Measurements from ENCODE around the gene CLSTN1. TPM values are rescaled to one million over a fixed set of nuclear protein-coding genes. Genes with fewer than 3 reads are reported as not detected.
A peak's percentile ranks its signal among the peaks of the same experiment; 100 is the strongest.

Gene CLSTN1
- total and polyA plus RNA-seq, 4 donors = 131 to 366 (median 280) TPM

GRCh38 chr1:9703681-9704080, 120.1 kb downstream of the CLSTN1 start:
- H3K4me3 ChIP-seq (ENCODE audit: low read depth, low read length) = no peak overlapping the region
- DNase-seq (ENCODE audit: low read depth in 4 of 6, low spot score in 6 of 6) = no peak
- H3K36me3 ChIP-seq (ENCODE audit: control insufficient read depth, insufficient read depth, low read length) = no peaks in the 10 kb centered on the region
- no peaks in the 10 kb centered on the region for H3K9me3 ChIP-seq (ENCODE audit: control insufficient read depth, insufficient read depth, low read length)
- no peaks in the 10 kb centered on the region for H3K4me1 ChIP-seq (ENCODE audit: control insufficient read depth, insufficient read depth, low read length)
- H3K27ac ChIP-seq (ENCODE audit: low read depth, low read length) = no peak overlapping the region
- WGBS (ENCODE audit: insufficient coverage) = 85% methylated on average over 2 of the region's 3 CpGs
- H3K27me3 ChIP-seq (ENCODE audit: control insufficient read depth, insufficient read depth, low read length) = no peaks in the 10 kb centered on the region

GRCh38 chr1:9703165-9703509, 120.6 kb downstream of the CLSTN1 start:
- H3K36me3 ChIP-seq (ENCODE audit: control insufficient read depth, insufficient read depth, low read length) = no peaks in the 10 kb centered on the region
- DNase-seq (ENCODE audit: low read depth in 4 of 6, low spot score in 6 of 6) = no peak
- 80% methylated on average over 1 of the region's 5 CpGs for WGBS (ENCODE audit: insufficient coverage)
- H3K4me1 ChIP-seq (ENCODE audit: control insufficient read depth, insufficient read depth, low read length) = no peaks in the 10 kb centered on the region
- no peak overlapping the region for H3K27ac ChIP-seq (ENCODE audit: low read depth, low read length)
- no peaks in the 10 kb centered on the region for H3K9me3 ChIP-seq (ENCODE audit: control insufficient read depth, insufficient read depth, low read length)
- H3K4me3 ChIP-seq (ENCODE audit: low read depth, low read length) = no peak overlapping the region
- no peaks in the 10 kb centered on the region for H3K27me3 ChIP-seq (ENCODE audit: control insufficient read depth, insufficient read depth, low read length)

GRCh38 chr1:9701665-9702064, 122.1 kb downstream of the CLSTN1 start:
- Histone ChIP-seq H3K36me3 (ENCODE audit: control insufficient read depth, insufficient read depth, low read length) (no peaks in the 10 kb centered on the region), H3K27me3 (ENCODE audit: control insufficient read depth, insufficient read depth, low read length) (no peaks in the 10 kb centered on the region), H3K9me3 (ENCODE audit: control insufficient read depth, insufficient read depth, low read length) (no peaks in the 10 kb centered on the region), H3K27ac (ENCODE audit: low read depth, low read length) (no peak overlapping the region), H3K4me3 (ENCODE audit: low read depth, low read length) (no peak overlapping the region), H3K4me1 (ENCODE audit: control insufficient read depth, insufficient read depth, low read length) (no peaks in the 10 kb centered on the region)
- DNase-seq (ENCODE audit: low read depth in 4 of 6, low spot score in 6 of 6) = no peak
- 93% methylated on average over 4 of the region's 4 CpGs for WGBS (ENCODE audit: insufficient coverage)

GRCh38 chr1:9700340-9700739, 123.4 kb downstream of the CLSTN1 start:
- no peak for DNase-seq (ENCODE audit: low read depth in 4 of 6, low spot score in 6 of 6)
- H3K27ac ChIP-seq (ENCODE audit: low read depth, low read length) = no peak overlapping the region
- no peaks in the 10 kb centered on the region for H3K4me1 ChIP-seq (ENCODE audit: control insufficient read depth, insufficient read depth, low read length)
- WGBS (ENCODE audit: insufficient coverage) = 65% methylated on average over 12 of the region's 12 CpGs
- no peaks in the 10 kb centered on the region for H3K36me3 ChIP-seq (ENCODE audit: control insufficient read depth, insufficient read depth, low read length)
- H3K9me3 ChIP-seq (ENCODE audit: control insufficient read depth, insufficient read depth, low read length) = no peaks in the 10 kb centered on the region
- H3K27me3 ChIP-seq (ENCODE audit: control insufficient read depth, insufficient read depth, low read length) = no peaks in the 10 kb centered on the region
- H3K4me3 ChIP-seq (ENCODE audit: low read depth, low read length) = no peak overlapping the region

- 84% methylated on average over 3 of the region's 7 CpGs for WGBS (ENCODE audit: insufficient coverage)
Observed at GRCh38 chr1:9699361-9699760, 124.4 kb downstream of the CLSTN1 start.

GRCh38 chr1:9696793-9697192, 127.0 kb downstream of the CLSTN1 start:
- 100% methylated on average over 1 of the region's 2 CpGs for WGBS (ENCODE audit: insufficient coverage)
- no peaks in the 10 kb centered on the region for H3K36me3 ChIP-seq (ENCODE audit: control insufficient read depth, insufficient read depth, low read length)
- no peaks in the 10 kb centered on the region for H3K4me1 ChIP-seq (ENCODE audit: control insufficient read depth, insufficient read depth, low read length)
- DNase-seq (ENCODE audit: low read depth in 4 of 6, low spot score in 6 of 6) = no peak
- H3K9me3 ChIP-seq (ENCODE audit: control insufficient read depth, insufficient read depth, low read length) = no peaks in the 10 kb centered on the region
- H3K27me3 ChIP-seq (ENCODE audit: control insufficient read depth, insufficient read depth, low read length) = no peaks in the 10 kb centered on the region
- H3K27ac ChIP-seq (ENCODE audit: low read depth, low read length) = no peak overlapping the region
- H3K4me3 ChIP-seq (ENCODE audit: low read depth, low read length) = no peak overlapping the region

More at GRCh38 chr1:9699361-9699760, 124.4 kb downstream of the CLSTN1 start:
- DNase-seq (ENCODE audit: low read depth in 4 of 6, low spot score in 6 of 6) = no peak
- Histone ChIP-seq H3K4me1 (ENCODE audit: control insufficient read depth, insufficient read depth, low read length) (no peaks in the 10 kb centered on the region), H3K4me3 (ENCODE audit: low read depth, low read length) (no peak overlapping the region), H3K36me3 (ENCODE audit: control insufficient read depth, insufficient read depth, low read length) (no peaks in the 10 kb centered on the region), H3K27ac (ENCODE audit: low read depth, low read length) (no peak overlapping the region), H3K9me3 (ENCODE audit: control insufficient read depth, insufficient read depth, low read length) (no peaks in the 10 kb centered on the region), H3K27me3 (ENCODE audit: control insufficient read depth, insufficient read depth, low read length) (no peaks in the 10 kb centered on the region)

GRCh38 chr1:9691691-9692090, 132.1 kb downstream of the CLSTN1 start:
- Histone ChIP-seq H3K4me1 (ENCODE audit: control insufficient read depth, insufficient read depth, low read length) (peaks cover 35% of the 10 kb centered on the region), H3K36me3 (ENCODE audit: control insufficient read depth, insufficient read depth, low read length) (no peaks in the 10 kb centered on the region), H3K9me3 (ENCODE audit: control insufficient read depth, insufficient read depth, low read length) (no peaks in the 10 kb centered on the region), H3K27ac (ENCODE audit: low read depth, low read length) (no peak overlapping the region), H3K27me3 (ENCODE audit: control insufficient read depth, insufficient read depth, low read length) (peaks cover 24% of the 10 kb centered on the region), H3K4me3 (ENCODE audit: low read depth, low read length) (no peak overlapping the region)
- no peak for DNase-seq (ENCODE audit: low read depth in 4 of 6, low spot score in 6 of 6)
- WGBS (ENCODE audit: insufficient coverage) = 76% methylated on average over 5 of the region's 5 CpGs

GRCh38 chr1:9691108-9691445, 132.7 kb downstream of the CLSTN1 start:
- Histone ChIP-seq H3K4me3 (ENCODE audit: low read depth, low read length) (no peak overlapping the region), H3K27me3 (ENCODE audit: control insufficient read depth, insufficient read depth, low read length) (peaks cover 25% of the 10 kb centered on the region), H3K9me3 (ENCODE audit: control insufficient read depth, insufficient read depth, low read length) (no peaks in the 10 kb centered on the region), H3K36me3 (ENCODE audit: control insufficient read depth, insufficient read depth, low read length) (no peaks in the 10 kb centered on the region), H3K4me1 (ENCODE audit: control insufficient read depth, insufficient read depth, low read length) (peaks cover 35% of the 10 kb centered on the region), H3K27ac (ENCODE audit: low read depth, low read length) (no peak overlapping the region)
- DNase-seq (ENCODE audit: low read depth in 4 of 6, low spot score in 6 of 6) = no peak
- WGBS (ENCODE audit: insufficient coverage) = 74% methylated on average over 4 of the region's 6 CpGs

- WGBS (ENCODE audit: insufficient coverage) = 42% methylated on average over 13 of the region's 14 CpGs
Observed at GRCh38 chr1:9690440-9691107, 133.2 kb downstream of the CLSTN1 start.

GRCh38 chr1:9689971-9690381, 133.8 kb downstream of the CLSTN1 start:
- peaks cover 35% of the 10 kb centered on the region for H3K4me1 ChIP-seq (ENCODE audit: control insufficient read depth, insufficient read depth, low read length)
- no peaks in the 10 kb centered on the region for H3K36me3 ChIP-seq (ENCODE audit: control insufficient read depth, insufficient read depth, low read length)
- H3K27ac ChIP-seq (ENCODE audit: low read depth, low read length) = no peak overlapping the region
- H3K27me3 ChIP-seq (ENCODE audit: control insufficient read depth, insufficient read depth, low read length) = peaks cover 27% of the 10 kb centered on the region
- peak in 2 of 6 donors; percentile 43 to 51 for DNase-seq (ENCODE audit: low read depth in 4 of 6, low spot score in 6 of 6)
- 7% methylated on average over 21 of the region's 23 CpGs for WGBS (ENCODE audit: insufficient coverage)
- H3K4me3 ChIP-seq (ENCODE audit: low read depth, low read length) = peak overlapping the region; percentile 28
- H3K9me3 ChIP-seq (ENCODE audit: control insufficient read depth, insufficient read depth, low read length) = no peaks in the 10 kb centered on the region

More at GRCh38 chr1:9690440-9691107, 133.2 kb downstream of the CLSTN1 start:
- no peaks in the 10 kb centered on the region for H3K36me3 ChIP-seq (ENCODE audit: control insufficient read depth, insufficient read depth, low read length)
- no peaks in the 10 kb centered on the region for H3K9me3 ChIP-seq (ENCODE audit: control insufficient read depth, insufficient read depth, low read length)
- peak overlapping the region; percentile 0 for H3K4me3 ChIP-seq (ENCODE audit: low read depth, low read length)
- peaks cover 35% of the 10 kb centered on the region for H3K4me1 ChIP-seq (ENCODE audit: control insufficient read depth, insufficient read depth, low read length)
- H3K27me3 ChIP-seq (ENCODE audit: control insufficient read depth, insufficient read depth, low read length) = peaks cover 27% of the 10 kb centered on the region
- no peak for DNase-seq (ENCODE audit: low read depth in 4 of 6, low spot score in 6 of 6)
- no peak overlapping the region for H3K27ac ChIP-seq (ENCODE audit: low read depth, low read length)
